HepG2 (cell line): Measurements from ENCODE around the gene HYOU1. TPM values are rescaled to one million over a fixed set of nuclear protein-coding genes. Genes with fewer than 3 reads are reported as not detected.

Source experiments
- ASH2L ChIP-seq: fragments of 300-600, 200-600 bp; sonication (generic); IDR thresholded peaks from 2 replicates; pipeline ENCODE4 v1.7.0; 2017; ENCODE audit warnings: low read depth, mild to moderate bottlenecking, moderate library complexity, mixed read lengths, low read length; ENCODE audit not compliant: insufficient read length
- ATF4 ChIP-seq, 2 experiments: fragments of 450-650 bp in 1 of 2; sonication (generic) in 1 of 2; formaldehyde crosslinking; IDR thresholded peaks; 2 replicates each; pipeline versions ENCODE4 v1.5.0 to v1.8.0; 2020 to 2022; ENCODE audit warnings: mild to moderate bottlenecking in 1 of 2, missing genetic modification reagents in 1 of 2
- CBFB ChIP-seq: sonication (generic); formaldehyde crosslinking; IDR thresholded peaks from 2 replicates; pipeline ENCODE4 v1.4.0; 2020; ENCODE audit warnings: missing genetic modification reagents
- DPF2 ChIP-seq: sonication (generic); formaldehyde crosslinking; IDR thresholded peaks from 2 replicates; pipeline ENCODE4 v1.4.0; 2020; ENCODE audit warnings: mild to moderate bottlenecking, low read depth, missing genetic modification reagents, borderline replicate concordance
- ELF1 ChIP-seq: sonication (generic); formaldehyde crosslinking; IDR thresholded peaks from 2 replicates; pipeline ENCODE4 v1.4.0; 2020; ENCODE audit warnings: missing genetic modification reagents
- FOXP1 ChIP-seq, 2 experiments: fragments of 450-650 bp in 1 of 2; IDR thresholded peaks; 2 replicates each; pipeline ENCODE4 v1.6.1; 2017 to 2018; ENCODE audit warnings: antibody characterized with exemption in 1 of 2
- GMEB2 ChIP-seq: IDR thresholded peaks from 2 replicates; pipeline ENCODE4 v1.6.1; 2016; ENCODE audit warnings: missing biosample characterization, missing genetic modification reagents, low read depth
- MYC ChIP-seq: sonication (generic); formaldehyde crosslinking; IDR thresholded peaks from 2 replicates; pipeline ENCODE4 v1.9.0; 2021; ENCODE audit warnings: missing genetic modification reagents, borderline replicate concordance
- NFYC ChIP-seq: IDR thresholded peaks from 2 replicates; pipeline ENCODE4 v1.6.1; 2016; ENCODE audit warnings: missing genetic modification reagents, missing compliant biosample characterization
- PATZ1 ChIP-seq: sonication (generic); formaldehyde crosslinking; IDR thresholded peaks from 2 replicates; pipeline ENCODE4 v1.4.0; 2020; ENCODE audit warnings: missing genetic modification reagents
- REST ChIP-seq, 2 experiments: IDR thresholded peaks; 2 replicates each; pipeline ENCODE4 v1.6.1; 2011 to 2012; ENCODE audit warnings: low read length in 2 of 2, borderline replicate concordance in 1 of 2, low read depth in 1 of 2, mild to moderate bottlenecking in 1 of 2, moderate library complexity in 1 of 2
- SATB2 ChIP-seq: sonication (generic); formaldehyde crosslinking; IDR thresholded peaks from 2 replicates; pipeline ENCODE4 v1.5.0; 2020; ENCODE audit warnings: missing genetic modification reagents
- SP2 ChIP-seq: sonication (generic); formaldehyde crosslinking; IDR thresholded peaks from 2 replicates; pipeline ENCODE4 v1.5.1; 2020; ENCODE audit warnings: mild to moderate bottlenecking, missing genetic modification reagents
- SUZ12 ChIP-seq: fragments of 150-350 bp; IDR thresholded peaks from 2 replicates; pipeline ENCODE4 v1.6.1; 2014; ENCODE audit warnings: low read depth, low read length
- TFAP4 ChIP-seq: sonication (generic); IDR thresholded peaks from 2 replicates; pipeline ENCODE4 v1.6.1; 2016; ENCODE audit warnings: low read depth, borderline replicate concordance
- TGIF2 ChIP-seq: IDR thresholded peaks from 2 replicates; pipeline ENCODE4 v1.6.1; 2016; ENCODE audit warnings: control low read depth, missing compliant biosample characterization
- ZBTB38 ChIP-seq: sonication (generic); formaldehyde crosslinking; IDR thresholded peaks from 2 replicates; pipeline ENCODE4 v1.5.1; 2020; ENCODE audit warnings: mild to moderate bottlenecking, missing genetic modification reagents
- ZNF34 ChIP-seq: sonication (generic); formaldehyde crosslinking; IDR thresholded peaks from 2 replicates; pipeline ENCODE4 v1.4.0; 2020; ENCODE audit warnings: mild to moderate bottlenecking, missing genetic modification reagents, borderline replicate concordance
- polyA plus RNA-seq, 8 experiments: library from polyadenylated mRNA; depleted of rRNA in 3 of 8; stranded (reverse) in 7 of 8; unstranded in 1 of 8; fragments of >200 nt; fragmentation: Illumina TruSeq in 4 of 8; extraction: Trizol in 4 of 8; gene quantifications; 2 replicates each; pipeline versions ENCODE4 v1.2.1 to v1.2.3, GENCODE V29; 2011 to 2016; ENCODE audit warnings: low read depth in 4 of 8, missing spikeins in 1 of 8, mixed read lengths in 1 of 8; ENCODE audit not compliant: insufficient read depth in 1 of 8
- total RNA-seq, 5 experiments: library from RNA; depleted of rRNA; stranded (reverse); fragments of >200 nt; fragmentation: Illumina TruSeq; extraction: Trizol; gene quantifications; 2 replicates each; pipeline ENCODE4 v1.2.3, GENCODE V29; 2016; ENCODE audit warnings: low read depth in 1 of 5

HYOU1 gene
- total and polyA plus RNA-seq, 2 of the 13 experiments (the other 11 are each of a cell fraction or from before 2014, with no cell fraction given): 127 to 155 TPM

- TF ChIP-seq TFAP4 (peak; percentile 67; the same call in 1 of the 2 replicates), CBFB (CRISPR knock-in tag) (no peak), DPF2 (CRISPR knock-in tag) (no peak), SP2 (CRISPR knock-in tag) (peak; percentile 74), GMEB2 (CRISPR knock-in tag) (peak; percentile 58; the same call in 1 of the 2 replicates), ATF4 (CRISPR knock-in tag; IDR thresholded peaks at IDR 0.05) (peak in 1 of 2 experiments; percentile 58; a peak in 1 of 4 replicates), PATZ1 (CRISPR knock-in tag) (peak; percentile 60), REST (IDR thresholded peaks at IDR 0.05; ENCODE audit: borderline replicate concordance in 1 of 2, low read depth in 1 of 2, low read length in 2 of 2) (peak in 1 of 2 experiments; percentile 33; a peak in 1 of 4 replicates), ASH2L (peak; percentile 56), SUZ12 (no peak), FOXP1 (IDR thresholded peaks at IDR 0.05) (no peak), FOXP1 (CRISPR knock-in tag; IDR thresholded peaks at IDR 0.05) (peak; percentile 8; the same call in 1 of the 2 replicates), SATB2 (CRISPR knock-in tag) (no peak), ELF1 (CRISPR knock-in tag) (peak; percentile 79), MYC (CRISPR knock-in tag) (peak; percentile 13; the same call in 1 of the 2 replicates), ZBTB38 (no peak), ZNF34 (CRISPR knock-in tag) (no peak), NFYC (peak; percentile 85), TGIF2 (CRISPR knock-in tag) (no peak; the same call in 1 of the 2 replicates)
Observed at GRCh38 chr11:119057000-119057769, at the start of gene HYOU1 (continued).
